GM12875 (cell line): ENCODE data around the gene MS4A10.

Experiments used
- H3K4me3 ChIP-seq: one replicate; pipeline ENCODE4 v1.5.1; 2011; ENCODE audit warnings: low read depth, low read length, control low read depth
- CTCF ChIP-seq: IDR thresholded peaks from 2 replicates; pipeline ENCODE4 v1.5.1; 2011; ENCODE audit warnings: low read depth, mild to moderate bottlenecking, control low read depth, inconsistent platforms, low read length, moderate library complexity, borderline replicate concordance; ENCODE audit not compliant: insufficient read depth

MS4A10 gene

DNA sequence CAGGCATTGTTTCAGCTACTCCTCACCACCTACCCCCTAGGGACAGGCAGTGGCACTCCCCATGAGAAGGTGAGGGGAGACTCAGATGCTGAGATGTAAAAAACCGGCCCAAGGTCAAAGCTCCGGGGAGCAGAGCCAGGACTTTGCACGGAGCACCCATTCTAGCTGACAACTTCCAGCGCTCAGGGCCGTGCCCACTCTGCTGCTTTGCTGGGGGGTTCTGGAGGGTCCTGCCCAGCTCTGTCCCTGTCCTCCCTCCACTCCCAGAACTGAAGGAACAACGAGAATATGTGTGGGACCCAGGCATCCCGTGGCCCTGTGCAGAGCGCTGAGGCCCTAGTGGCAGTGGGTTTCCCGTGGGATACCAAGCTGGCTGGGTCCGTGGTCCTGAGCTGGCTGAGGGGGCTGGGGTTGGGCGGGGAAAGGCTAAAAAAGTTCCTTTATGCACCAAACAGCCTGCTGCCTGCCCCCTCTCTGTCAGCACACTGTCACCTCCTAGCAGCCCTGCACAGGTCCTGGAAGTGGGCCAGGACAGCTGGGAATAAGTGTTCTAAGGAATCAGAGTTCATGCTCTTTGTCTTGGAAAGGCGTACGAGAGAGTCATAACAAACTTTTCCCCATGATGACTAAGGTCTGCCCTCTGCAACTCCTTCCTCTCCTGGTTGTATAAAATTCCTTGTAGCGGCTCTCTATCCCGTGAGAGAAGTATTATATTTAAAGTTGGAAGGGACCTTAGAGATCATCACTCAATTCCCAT lies 1.9 kb downstream of the MS4A10 start:
- H3K4me3 ChIP-seq = no peak overlapping the region
- no peak for TF ChIP-seq CTCF

- no peak overlapping the region for H3K4me3 ChIP-seq
These were observed 3.4 kb downstream of the MS4A10 start for GRCh38 chr11:60788401-60789125.

GRCh38 chr11:60790726-60791125 lies 5.6 kb downstream of the MS4A10 start:
- no peak overlapping the region for H3K4me3 ChIP-seq
- no peak for TF ChIP-seq CTCF

More at GRCh38 chr11:60788401-60789125, 3.4 kb downstream of the MS4A10 start:
- no peak for TF ChIP-seq CTCF

DNA sequence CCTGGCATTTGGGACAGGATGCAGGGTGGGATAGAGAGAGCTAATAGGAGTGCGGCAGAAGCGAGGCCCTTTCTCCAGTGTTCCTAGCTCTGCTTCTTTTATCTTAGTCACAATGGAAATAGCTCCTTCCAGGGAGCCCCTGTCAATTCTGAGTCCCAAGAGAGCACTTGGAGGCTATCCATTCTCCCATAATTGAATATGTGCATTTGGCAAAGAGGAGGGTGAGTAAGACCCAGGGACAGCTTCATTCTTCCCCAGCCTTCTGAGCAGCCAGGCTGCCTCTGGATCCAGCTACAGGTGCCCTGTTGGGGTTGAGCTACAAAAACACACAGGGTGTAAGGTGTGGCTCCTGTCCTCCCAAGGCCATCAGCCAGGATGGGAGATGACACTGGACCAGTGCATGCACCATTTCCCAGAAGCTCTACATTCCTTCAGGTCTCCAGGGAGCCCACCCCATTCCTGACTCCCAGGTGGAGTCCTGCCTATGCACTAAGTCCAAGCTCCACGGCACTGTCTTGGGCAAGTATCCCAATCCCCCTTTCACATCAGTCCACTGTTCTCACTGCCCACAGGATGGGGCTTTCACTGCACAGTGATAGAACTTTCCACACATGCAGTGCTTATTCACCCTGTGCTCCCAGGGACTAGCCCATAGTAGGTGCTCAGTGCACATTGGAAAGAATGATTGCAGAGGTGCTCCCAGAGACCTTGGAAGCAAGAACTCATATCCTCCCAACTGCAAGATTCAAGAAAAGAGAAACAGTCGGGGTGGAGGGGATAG lies 6.2 kb downstream of the MS4A10 start:
- no peak for TF ChIP-seq CTCF
- H3K4me3 ChIP-seq = no peak overlapping the region

GRCh38 chr11:60792521-60792920 lies 7.4 kb downstream of the MS4A10 start:
- TF ChIP-seq CTCF = no peak
- no peak overlapping the region for H3K4me3 ChIP-seq

- no peak overlapping the region for H3K4me3 ChIP-seq
- no peak for TF ChIP-seq CTCF
These were observed 10.2 kb downstream of the MS4A10 start for GRCh38 chr11:60795291-60795690.
